Common myeloid progenitor, CD34-positive (primary cell): ENCODE measurements around the gene MYO3B.

Experiments
- CTCF ChIA-PET: fragments of 350-600 bp; sonication (Branson Sonifier 250); formaldehyde crosslinking; loops from one replicate; lab custom pipeline; 2021; ENCODE audit warnings: antibody characterized with exemption; lab: Charles Lee
- POLR2A ChIA-PET: fragments of 350-600 bp; sonication (Branson Sonifier 250); formaldehyde crosslinking; loops from one replicate; lab custom pipeline; 2021; ENCODE audit warnings: antibody characterized with exemption; lab: Charles Lee
- DNase-seq, 3 donors: peaks; one replicate each; pipeline versions ENCODE4 v3.0.0 to v3.0.0-alpha.2; 2013
- H3K27ac ChIP-seq, 2 experiments: 1 replicate in 1 of 2; 2 replicates in 1 of 2; pipeline ENCODE4 v1.7.0; 2013; ENCODE audit warnings: inconsistent platforms in 2 of 2, low read length in 2 of 2, mild to moderate bottlenecking in 2 of 2, low read depth in 1 of 2, moderate library complexity in 1 of 2; ENCODE audit not compliant: severe bottlenecking in 2 of 2, insufficient read depth in 1 of 2, poor library complexity in 1 of 2
- H3K27me3 ChIP-seq, 5 experiments: replicated peaks in 2 of 5; 1 replicate in 3 of 5; 2 replicates in 2 of 5; pipeline versions ENCODE4 v1.6.1 to v1.7.0; 2013; ENCODE audit warnings: low read length in 4 of 5, mild to moderate bottlenecking in 2 of 5, moderate library complexity in 2 of 5, inconsistent platforms in 1 of 5; ENCODE audit not compliant: insufficient read depth in 5 of 5, control insufficient read depth in 4 of 5
- H3K36me3 ChIP-seq, 4 experiments: 1 replicate in 2 of 4; 2 replicates in 2 of 4; pipeline versions ENCODE4 v1.6.1 to v1.7.0; 2013; ENCODE audit warnings: low read length in 3 of 4, control low read depth in 1 of 4, mild to moderate bottlenecking in 1 of 4; ENCODE audit not compliant: control insufficient read depth in 4 of 4, insufficient read depth in 4 of 4
- H3K4me1 ChIP-seq, 4 experiments: 1 replicate in 3 of 4; 2 replicates in 1 of 4; pipeline versions ENCODE4 v1.6.1 to v1.7.1; 2013; ENCODE audit warnings: low read length in 3 of 4, mild to moderate bottlenecking in 3 of 4, control low read depth in 1 of 4, inconsistent platforms in 1 of 4, moderate library complexity in 1 of 4; ENCODE audit not compliant: control insufficient read depth in 4 of 4, insufficient read depth in 4 of 4; ENCODE audit errors: control extremely low read depth in 1 of 4
- H3K4me3 ChIP-seq, 7 experiments: 1 replicate in 4 of 7; 2 replicates in 3 of 7; pipeline versions ENCODE4 v1.5.1 to v1.7.0; 2013; ENCODE audit warnings: mild to moderate bottlenecking in 7 of 7, low read length in 6 of 7, moderate library complexity in 6 of 7, inconsistent platforms in 2 of 7, low read depth in 2 of 7, control low read depth in 1 of 7; ENCODE audit not compliant: insufficient read depth in 4 of 7, control insufficient read depth in 1 of 7; ENCODE audit errors: extremely low read depth in 1 of 7
- H3K9me3 ChIP-seq, 5 experiments: 1 replicate in 4 of 5; 2 replicates in 1 of 5; pipeline versions ENCODE4 v1.6.1 to v1.7.1; 2013; ENCODE audit warnings: low read length in 4 of 5, mild to moderate bottlenecking in 2 of 5, inconsistent platforms in 1 of 5, low read depth in 1 of 5, moderate library complexity in 1 of 5; ENCODE audit not compliant: control insufficient read depth in 4 of 5, insufficient read depth in 2 of 5; ENCODE audit errors: control extremely low read depth in 1 of 5
- WGBS: methylation state at CpG from one replicate; pipeline ENCODE4 v1.1.5; 2013; ENCODE audit not compliant: insufficient coverage; 5-methylcytosine and 5-hydroxymethylcytosine counted together

The MYO3B gene

GRCh38 chr2:170675701-170676100 is 497.8 kb downstream of the MYO3B start:
- DNase-seq: no peak
- H3K4me3 ChIP-seq: no peak overlapping the region
- no peaks in the 10 kb centered on the region for H3K36me3 ChIP-seq
- H3K9me3 ChIP-seq: no peaks in the 10 kb centered on the region
- peaks cover 0 to 7% (median 0%) of the 10 kb centered on the region in 5 experiments for H3K27me3 ChIP-seq
- no peaks in the 10 kb centered on the region for H3K4me1 ChIP-seq
- POLR2A ChIA-PET: no interaction called here
- WGBS: 100% methylated on average over 3 of the region's 6 CpGs
- CTCF ChIA-PET: no interaction called here
- H3K27ac ChIP-seq: no peak overlapping the region

GRCh38 chr2:170679607-170680079 is 501.7 kb downstream of the MYO3B start:
- no peak for DNase-seq
- no peak overlapping the region for H3K27ac ChIP-seq
- H3K4me1 ChIP-seq: no peaks in the 10 kb centered on the region
- H3K9me3 ChIP-seq: no peaks in the 10 kb centered on the region
- no peaks in the 10 kb centered on the region for H3K27me3 ChIP-seq
- POLR2A ChIA-PET: interaction anchor here (0.6 kb wide), 2 partner anchors 12 to 397 kb away, joined by 5 to 7 read pairs; no protein-coding TSS in a partner anchor
- WGBS: 91% methylated on average over 2 of the region's 5 CpGs
- no peaks in the 10 kb centered on the region for H3K36me3 ChIP-seq
- H3K4me3 ChIP-seq: no peak overlapping the region
- CTCF ChIA-PET: no interaction called here

GRCh38 chr2:170680172-170680941 is 502.4 kb downstream of the MYO3B start:
- POLR2A ChIA-PET: interaction anchor here (0.6 kb wide), 2 partner anchors 12 to 398 kb away, joined by 5 to 7 read pairs; no protein-coding TSS in a partner anchor
- no peak overlapping the region for H3K4me3 ChIP-seq
- no peak overlapping the region for H3K27ac ChIP-seq
- CTCF ChIA-PET: no interaction called here
- no peaks in the 10 kb centered on the region for H3K9me3 ChIP-seq
- WGBS: 90% methylated on average over 2 of the region's 2 CpGs
- no peak for DNase-seq
- H3K36me3 ChIP-seq: no peaks in the 10 kb centered on the region
- no peaks in the 10 kb centered on the region for H3K4me1 ChIP-seq
- H3K27me3 ChIP-seq: no peaks in the 10 kb centered on the region

GRCh38 chr2:170681311-170681710 is 503.4 kb downstream of the MYO3B start:
- DNase-seq: no peak
- Histone ChIP-seq H3K27ac (no peak overlapping the region), H3K27me3 (peaks cover 0 to 5% (median 0%) of the 10 kb centered on the region in 5 experiments), H3K4me3 (no peak overlapping the region), H3K9me3 (no peaks in the 10 kb centered on the region), H3K36me3 (no peaks in the 10 kb centered on the region), H3K4me1 (no peaks in the 10 kb centered on the region)
- ChIA-PET POLR2A (no interaction called here), CTCF (interaction anchor here (0.6 kb wide), 1 partner anchor 65 kb away, joined by 3 read pairs; no protein-coding TSS in a partner anchor)
- WGBS: 90% methylated on average over 1 of the region's 1 CpG

- Histone ChIP-seq H3K4me3 (no peak overlapping the region), H3K27me3 (peaks cover 0 to 5% (median 0%) of the 10 kb centered on the region in 5 experiments), H3K4me1 (no peaks in the 10 kb centered on the region), H3K27ac (no peak overlapping the region), H3K36me3 (no peaks in the 10 kb centered on the region), H3K9me3 (no peaks in the 10 kb centered on the region)
- 92% methylated on average over 4 of the region's 4 CpGs for WGBS
- CTCF ChIA-PET: no interaction called here
- DNase-seq: no peak
- POLR2A ChIA-PET: no interaction called here
Observed at GRCh38 chr2:170685591-170685990, 507.6 kb downstream of the MYO3B start.

GRCh38 chr2:170689481-170689880 is 511.5 kb downstream of the MYO3B start:
- H3K36me3 ChIP-seq: no peaks in the 10 kb centered on the region
- H3K4me1 ChIP-seq: no peaks in the 10 kb centered on the region
- no peak for DNase-seq
- H3K27me3 ChIP-seq: peaks cover 0 to 7% (median 0%) of the 10 kb centered on the region in 5 experiments
- ChIA-PET POLR2A (no interaction called here), CTCF (no interaction called here)
- no peak overlapping the region for H3K27ac ChIP-seq
- H3K9me3 ChIP-seq: no peaks in the 10 kb centered on the region
- no peak overlapping the region for H3K4me3 ChIP-seq
- WGBS: 91% methylated on average over 4 of the region's 5 CpGs

- H3K4me3 ChIP-seq: no peak overlapping the region
- CTCF ChIA-PET: no interaction called here
- WGBS: 90% methylated on average over 4 of the region's 8 CpGs
Observed at GRCh38 chr2:170690640-170691039, 512.7 kb downstream of the MYO3B start.

More at GRCh38 chr2:170690640-170691039, 512.7 kb downstream of the MYO3B start:
- Histone ChIP-seq H3K9me3 (no peaks in the 10 kb centered on the region), H3K4me1 (no peaks in the 10 kb centered on the region), H3K36me3 (no peaks in the 10 kb centered on the region), H3K27me3 (peaks cover 0 to 6% (median 0%) of the 10 kb centered on the region in 5 experiments), H3K27ac (no peak overlapping the region)
- POLR2A ChIA-PET: no interaction called here
- DNase-seq: no peak
